ENCODE measurements around the gene STK10.
A peak's percentile ranks its signal among the peaks of the same experiment; 100 is the strongest.
"Not testable (repeated sequence)": the region's sequence is repeated elsewhere in the genome, so short reads cannot be mapped to it uniquely, and the experiment has no call there.

Gene STK10

DNA sequence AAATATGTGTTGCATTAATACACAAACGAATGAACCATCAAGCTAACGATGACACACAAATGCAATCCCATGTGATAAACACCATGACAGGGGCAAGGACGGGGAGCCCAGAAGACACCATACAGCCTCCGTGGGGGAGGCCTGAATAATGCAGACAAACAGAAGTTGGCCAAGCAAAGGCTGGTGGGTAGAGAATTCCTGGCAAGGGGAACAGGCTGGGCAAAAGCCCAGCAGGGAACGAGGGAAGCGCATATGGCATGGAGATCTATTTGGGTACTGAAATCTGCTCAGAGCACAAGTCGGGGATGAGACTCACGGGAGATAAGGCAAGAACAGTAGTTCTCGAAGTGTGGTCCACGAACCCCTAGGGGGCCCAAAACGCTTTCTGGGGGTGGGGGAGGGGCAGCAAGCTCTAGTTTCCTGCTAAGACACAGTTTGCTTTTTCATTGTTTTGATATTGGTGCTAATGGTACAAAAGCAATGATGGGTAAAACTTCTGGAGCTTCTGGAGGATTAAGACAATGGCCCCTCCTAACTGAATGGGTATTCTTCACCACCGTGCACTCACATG, 138.7 kb downstream of the STK10 start:
- no peak for DNase-seq

DNA sequence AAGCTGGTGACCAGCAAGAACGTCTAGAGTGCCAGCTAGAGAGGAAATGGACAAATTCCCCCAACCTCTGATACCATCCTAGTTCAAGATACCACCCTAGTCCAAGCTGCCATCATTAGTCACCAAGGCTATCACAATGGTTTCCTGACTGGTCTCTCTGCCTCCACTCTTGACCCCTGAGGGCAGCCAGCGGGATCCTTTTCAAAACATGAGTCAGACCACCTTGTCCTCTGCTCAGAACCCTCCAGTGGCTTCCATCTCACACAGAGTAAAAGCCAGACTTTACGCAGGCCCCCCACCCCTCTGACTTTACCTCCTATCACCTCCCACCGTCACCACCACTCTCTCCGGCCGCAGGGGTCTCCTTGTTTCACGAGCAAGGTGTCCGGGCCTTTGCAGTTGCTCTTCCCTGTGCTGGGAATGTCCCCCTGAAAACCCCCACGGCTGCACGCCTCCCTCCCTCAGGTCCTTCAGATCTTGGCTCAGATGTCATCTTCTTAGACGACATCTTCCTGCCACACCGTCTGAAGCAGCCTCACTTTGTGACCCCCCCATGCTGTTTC, 139.4 kb downstream of the STK10 start:
- DNase-seq, result no peak

DNA sequence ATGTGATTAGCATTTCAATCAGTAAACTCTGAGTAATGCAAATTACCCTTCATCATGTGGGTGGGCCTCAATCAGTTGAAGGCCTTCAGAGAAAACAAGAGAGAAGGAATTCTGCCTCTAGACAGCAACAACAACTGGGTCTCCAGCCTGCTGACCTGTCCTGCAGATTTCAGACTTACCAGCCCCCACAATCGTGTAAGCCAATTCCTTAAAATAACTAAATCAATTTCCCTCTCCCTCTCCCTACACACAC, 139.9 kb downstream of the STK10 start:
- no peak for DNase-seq

DNA sequence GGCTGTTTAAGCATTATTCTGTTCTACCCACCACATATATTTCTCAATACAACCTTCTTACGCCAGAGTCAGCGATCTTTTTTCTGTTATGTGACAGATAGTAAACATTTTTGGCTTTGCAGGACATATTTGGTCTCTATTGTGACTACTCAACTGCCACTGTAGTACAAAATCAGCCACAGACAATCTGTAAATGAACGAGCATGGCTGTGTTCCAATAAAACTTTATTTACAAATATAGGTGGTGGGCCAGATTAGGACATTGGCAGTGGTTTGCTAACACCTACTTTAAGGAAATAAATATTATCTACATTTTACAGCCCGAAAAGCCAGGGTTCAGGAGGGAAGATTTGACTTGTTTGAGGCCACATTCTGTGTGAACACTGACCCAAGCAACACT, 141.4 kb downstream of the STK10 start:
- no peak for DNase-seq

DNA sequence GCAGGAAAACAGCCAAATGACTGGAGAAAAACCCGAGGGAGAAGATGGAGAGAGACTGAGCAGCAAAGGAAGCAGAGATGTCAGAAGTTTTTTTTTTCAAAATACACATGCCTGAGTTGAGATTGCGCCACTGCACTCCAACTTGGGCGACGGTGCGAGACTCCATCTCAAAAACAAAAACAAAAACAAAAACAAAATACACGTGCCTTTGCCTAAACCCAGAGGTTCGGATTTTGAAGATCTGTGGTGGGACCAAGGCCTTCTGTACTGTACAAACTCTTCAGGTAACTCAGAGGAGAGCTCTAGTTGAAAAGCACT, 142.8 kb downstream of the STK10 start:
- no peak for DNase-seq

DNA sequence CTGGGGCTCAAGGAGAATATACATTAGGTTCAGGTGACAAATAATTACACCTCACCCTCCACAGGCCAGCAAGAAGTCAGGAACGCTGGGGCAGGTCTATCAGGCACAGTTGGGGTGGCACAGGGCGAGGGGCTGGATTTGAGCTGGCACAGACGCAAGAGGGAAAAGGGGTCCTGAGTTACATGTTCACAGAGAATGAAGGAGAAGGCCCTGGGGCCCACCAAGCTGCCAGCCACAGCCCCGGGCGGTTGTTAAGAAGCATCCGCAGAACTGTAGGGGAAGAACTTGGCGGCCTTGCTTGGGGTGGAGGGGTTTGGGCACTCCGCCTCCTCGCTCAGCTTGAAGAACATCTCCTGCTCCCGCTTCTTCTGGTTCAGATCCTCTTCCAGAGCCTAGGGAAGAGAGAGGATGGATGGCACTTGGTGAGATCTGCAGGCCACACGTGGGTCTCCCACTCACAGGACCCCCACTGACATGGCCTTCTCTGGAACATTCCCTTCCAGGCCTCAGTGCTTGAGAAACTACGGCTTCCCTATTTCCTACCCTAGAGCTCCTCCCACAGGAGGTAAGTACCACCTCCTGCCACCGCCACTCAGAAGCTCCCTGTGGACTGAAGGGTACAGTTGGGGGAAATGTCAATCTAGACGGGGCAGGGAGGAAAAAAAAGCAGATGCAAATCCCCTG, 143.3 kb downstream of the STK10 start:
- DNase-seq, result no peak

DNA sequence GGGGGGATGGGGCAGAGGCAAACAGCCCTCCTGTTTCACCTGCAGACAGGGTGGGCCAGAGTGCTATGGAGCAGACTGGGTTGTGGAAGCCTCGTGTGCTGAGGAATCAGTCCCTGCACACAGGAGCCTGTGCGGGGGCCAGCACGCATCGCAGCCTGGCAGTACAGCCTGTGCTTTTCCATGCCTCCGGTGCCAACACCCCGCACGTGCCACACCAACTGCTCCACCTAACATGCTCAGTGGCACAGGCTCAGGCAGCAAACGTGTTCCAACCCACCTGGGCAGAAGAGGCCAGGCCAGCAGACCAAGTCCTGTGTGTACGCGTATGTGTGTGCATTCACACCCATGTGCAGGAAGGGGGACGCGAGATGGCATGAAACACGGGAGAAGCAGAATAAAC, 144.2 kb downstream of the STK10 start:
- DNase-seq, result no peak

DNA sequence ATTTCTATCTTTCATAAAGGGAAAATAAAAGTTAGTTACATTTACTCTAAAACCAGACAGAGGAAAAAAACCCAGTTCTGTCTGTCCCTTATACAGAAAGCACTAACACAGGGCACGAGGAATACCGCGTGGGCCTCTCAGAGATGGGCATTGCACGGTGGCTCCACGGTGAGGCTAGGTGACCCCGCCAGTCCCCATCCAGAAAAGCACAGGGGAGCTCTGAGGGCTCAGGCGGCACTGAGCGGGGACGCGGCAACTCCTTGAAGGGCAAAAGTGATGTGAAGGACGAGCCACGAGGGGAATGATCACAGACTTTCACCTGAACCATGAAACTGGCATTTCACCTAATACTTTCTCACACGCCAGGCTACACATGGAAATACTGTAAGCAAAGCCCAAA, 145.8 kb downstream of the STK10 start:
- DNase-seq, result no peak

DNA sequence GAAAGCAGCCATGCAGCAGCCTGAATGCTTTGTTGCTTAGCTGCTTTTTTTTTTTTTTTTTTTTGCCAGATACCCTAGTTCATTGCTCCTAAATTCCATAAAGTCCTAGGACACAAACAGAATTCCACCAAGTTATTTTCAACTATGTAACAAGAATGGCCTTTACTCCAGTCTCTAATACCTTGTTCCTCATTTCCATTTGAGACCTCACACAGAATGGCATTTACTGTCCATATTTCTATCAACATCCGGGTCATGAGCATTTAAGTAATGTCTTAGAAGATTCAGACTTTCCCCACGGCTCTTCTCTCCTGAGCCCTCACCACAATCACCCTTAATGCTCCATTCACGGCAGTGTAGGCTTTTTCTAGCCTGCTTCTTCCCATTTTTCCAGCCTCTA, 149.9 kb downstream of the STK10 start:
- DNase-seq, result no peak

DNA sequence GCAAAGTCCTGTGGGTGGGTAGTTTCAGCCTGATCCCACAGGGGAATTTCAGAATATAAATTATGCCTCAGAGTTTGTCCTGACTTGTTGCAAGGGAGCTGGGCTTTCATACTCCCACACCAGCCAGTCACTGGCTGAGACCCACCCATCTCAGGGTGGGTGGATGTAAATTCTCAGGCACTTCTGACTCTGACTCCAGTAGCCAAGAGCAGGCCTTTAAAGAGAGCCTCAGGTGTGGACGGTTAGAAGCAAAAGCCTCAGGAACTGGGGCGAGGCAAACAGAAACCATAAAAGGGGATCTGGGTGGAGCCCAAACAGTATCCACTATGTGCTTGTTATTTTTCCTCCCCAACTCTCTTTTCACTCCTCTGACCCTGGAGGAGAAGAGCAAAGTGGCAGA, 153.0 kb downstream of the STK10 start:
- DNase-seq, result no peak

DNA sequence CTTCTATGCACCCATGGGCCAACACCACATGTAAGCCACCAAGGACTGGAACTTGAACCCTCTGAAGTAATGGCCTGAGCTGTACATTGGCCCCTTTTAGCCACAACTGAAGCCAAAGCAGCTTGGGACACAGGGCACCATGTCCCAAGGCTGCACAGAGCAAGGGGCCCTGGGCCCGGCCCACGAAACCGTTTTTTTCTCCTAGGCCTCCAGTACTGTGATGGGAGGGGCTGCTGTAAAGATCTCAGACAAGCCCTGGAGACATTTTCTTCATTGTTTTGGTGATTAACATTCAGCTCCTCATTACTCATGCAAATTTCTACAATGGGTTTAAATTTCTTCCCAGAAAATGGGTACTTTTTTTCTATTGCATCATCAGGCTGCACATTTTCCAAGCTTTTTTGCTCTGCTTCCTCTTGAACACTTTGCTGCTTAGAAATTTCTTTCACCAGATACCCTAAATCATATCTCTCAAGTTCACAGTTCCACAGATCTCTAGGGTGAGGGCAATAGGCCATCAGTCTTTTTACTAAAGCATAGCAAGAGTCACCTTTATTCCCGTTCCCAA, 156.0 kb downstream of the STK10 start:
- DNase-seq, result no peak

DNA sequence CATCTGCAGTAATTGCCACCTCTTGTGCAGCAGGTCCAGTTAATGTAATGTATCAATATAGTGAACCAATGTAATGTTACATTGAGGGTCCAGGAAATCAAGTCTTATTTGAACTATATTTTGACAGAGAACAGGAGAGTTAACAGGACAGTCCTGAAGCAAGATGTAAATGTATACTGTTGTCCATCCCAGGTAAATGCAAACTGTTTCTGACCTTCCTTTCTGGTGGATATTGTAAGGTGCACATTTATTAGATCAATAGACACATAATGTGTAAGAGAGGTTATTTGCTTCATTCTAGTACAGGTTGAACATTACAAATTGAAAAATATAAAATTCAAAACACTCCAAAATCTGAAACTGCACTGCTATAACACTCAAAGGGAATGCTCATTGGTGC, 158.1 kb downstream of the STK10 start:
- no peak for DNase-seq

DNA sequence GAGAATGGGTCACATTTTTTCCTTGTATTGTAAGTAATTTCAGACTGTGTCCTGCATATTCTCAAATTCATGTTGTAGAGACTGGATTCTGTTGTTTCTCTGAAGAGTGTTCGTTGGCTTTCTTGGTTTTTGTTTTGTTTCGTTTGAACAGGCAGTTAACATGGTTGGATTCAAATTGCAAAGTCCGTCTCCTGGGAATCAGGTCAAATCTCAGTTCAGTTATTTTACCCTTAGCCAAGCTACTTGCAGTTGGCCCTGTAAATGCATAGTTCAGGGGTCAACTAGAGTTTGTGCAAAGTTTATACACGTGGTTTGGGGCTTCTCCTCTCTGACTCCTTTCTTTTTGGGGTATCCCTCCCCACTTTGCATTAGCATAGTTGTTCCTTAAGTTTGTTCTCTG, 159.9 kb downstream of the STK10 start:
- DNase-seq, result no peak

DNA sequence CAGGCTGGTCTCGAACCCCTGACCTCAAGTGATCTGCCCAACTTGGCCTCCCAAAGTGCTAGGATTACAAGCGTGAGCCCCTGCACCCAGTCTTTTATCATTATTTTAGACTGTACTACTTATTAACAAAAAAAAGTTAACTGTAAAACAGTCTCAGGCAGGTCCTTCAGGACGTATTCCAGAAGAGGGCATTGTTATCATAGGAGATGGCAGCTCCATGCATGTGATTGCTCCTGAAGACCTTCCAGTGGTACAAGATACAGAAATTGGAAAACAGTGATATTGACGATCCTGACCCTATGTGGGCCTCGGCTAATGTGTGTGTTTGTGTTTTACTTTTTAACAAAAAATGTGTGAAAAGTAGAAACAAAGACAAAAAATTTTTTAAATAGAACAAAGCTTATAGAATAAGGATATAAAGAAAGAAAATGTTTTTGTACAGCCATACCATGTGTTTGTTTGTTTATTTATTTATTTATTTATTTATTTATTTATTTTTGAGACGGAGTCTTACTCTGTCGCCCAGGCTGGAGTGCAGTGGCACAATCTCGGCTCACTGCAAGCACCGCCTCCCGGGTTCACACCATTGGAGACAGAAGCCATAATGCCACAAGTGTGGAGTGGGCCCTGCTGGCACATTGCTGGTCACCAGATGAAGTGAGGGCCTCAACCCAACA, 167.8 kb downstream of the STK10 start:
- DNase-seq, result not testable (repeated sequence)

DNA sequence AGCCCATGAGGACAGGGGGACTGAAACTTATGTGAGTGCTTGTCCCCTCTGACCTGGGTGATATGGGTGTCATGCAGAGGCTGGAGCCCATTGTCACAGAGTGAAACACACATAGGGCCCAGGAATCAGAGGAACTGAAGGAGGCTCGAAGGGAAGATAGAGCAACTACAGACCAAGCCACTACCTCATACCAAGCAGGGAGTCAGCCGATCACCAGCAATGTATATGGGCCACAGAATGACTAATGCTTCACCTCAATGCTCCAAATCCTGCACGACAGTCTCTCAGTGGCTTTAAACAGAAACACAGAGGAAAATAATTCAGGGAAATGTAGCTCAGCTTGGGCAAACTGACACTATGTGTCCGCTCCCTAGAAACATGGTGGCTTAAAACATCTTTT, 172.7 kb downstream of the STK10 start:
- DNase-seq, result no peak

DNA sequence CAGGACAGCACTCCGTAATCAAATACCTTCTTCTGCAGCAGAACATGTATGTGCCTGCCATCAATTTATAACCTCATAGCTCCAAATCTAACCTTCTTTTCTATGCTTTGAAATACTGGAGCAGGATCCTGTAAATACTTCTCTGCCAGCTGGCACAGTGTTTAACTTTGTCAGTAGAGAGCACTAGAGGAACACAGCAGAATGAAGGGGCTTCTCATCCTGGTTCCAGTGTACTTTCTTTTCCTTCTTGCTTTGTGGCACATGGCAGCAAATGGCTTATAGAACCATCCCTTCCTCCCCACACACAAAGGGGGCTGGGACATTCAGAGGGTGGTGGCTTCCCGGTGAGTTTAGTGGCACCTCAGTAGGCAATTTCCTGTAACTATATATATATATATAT, 177.7 kb downstream of the STK10 start:
- DNase-seq, result peak; percentile 3

DNA sequence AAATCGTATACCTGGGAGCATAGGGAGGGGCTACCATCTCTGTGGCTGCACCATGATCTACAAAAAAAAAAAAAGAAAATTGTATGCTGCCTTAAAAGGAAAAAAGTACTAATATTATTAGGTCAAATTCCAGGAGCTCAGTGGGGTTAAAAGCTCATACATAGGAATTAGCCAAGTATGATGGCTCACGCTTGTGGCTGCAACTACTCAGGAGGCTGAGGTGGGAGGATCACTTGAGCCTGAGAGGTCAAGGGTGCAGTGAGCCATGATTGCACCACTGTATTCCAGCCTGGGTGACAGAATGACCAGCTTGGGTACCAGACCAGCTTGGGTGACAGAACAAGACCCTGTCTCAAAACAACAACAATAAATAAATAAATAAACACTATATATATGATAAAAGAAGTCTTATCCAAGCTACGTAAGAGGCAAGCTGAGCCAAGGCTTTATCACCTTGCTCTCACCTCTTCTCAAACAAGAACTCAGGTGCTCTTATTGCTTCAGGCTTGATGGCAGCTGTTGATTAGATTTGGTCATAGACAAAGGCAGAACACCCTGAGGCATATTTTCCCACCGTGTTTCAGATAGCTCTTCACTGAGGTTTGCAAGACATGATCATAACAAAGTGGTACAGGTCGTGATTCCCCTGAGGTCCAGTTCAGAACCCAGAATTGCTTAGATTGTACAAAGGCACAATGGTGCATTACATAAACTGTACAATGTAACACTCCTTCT, 178.3 kb downstream of the STK10 start:
- no peak for DNase-seq

DNA sequence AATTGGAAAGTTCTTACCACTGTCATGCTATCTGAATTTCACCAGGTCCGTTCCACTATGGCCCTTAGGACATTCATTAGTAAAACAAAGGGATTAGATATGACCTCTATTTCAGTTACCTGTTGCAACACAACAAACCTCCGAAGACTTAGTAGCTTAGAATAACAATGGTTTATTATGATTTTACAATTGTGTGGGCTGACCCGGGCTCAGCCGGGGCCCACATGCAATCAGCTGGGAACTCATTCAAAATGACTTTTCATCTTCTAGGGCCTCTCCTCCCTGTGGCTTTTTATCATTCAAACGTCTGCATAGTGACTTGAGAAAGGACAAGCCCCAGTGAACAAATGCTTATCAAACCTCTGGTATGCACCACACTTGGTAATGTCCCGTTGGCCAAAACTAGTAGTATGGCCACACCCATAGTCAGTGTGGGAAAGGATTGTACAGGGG, 179.3 kb downstream of the STK10 start:
- DNase-seq, result no peak

DNA sequence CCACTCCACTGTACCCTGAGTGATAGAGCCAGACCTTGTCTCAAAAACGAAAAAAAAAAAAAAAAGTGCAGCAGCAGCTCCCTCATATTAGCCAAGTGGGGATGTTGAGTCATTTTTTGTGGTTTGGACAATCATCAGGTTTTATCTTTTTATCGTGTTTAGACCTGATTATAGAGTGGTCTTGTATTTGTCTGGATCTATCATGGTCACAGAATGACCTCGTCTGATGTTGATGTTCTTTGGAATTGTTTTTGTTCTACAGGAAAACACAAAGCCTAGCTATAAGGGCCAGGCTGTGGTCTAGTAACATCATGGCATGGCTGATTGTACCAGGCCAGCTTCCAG, 179.9 kb downstream of the STK10 start:
- DNase-seq, result no peak

DNA sequence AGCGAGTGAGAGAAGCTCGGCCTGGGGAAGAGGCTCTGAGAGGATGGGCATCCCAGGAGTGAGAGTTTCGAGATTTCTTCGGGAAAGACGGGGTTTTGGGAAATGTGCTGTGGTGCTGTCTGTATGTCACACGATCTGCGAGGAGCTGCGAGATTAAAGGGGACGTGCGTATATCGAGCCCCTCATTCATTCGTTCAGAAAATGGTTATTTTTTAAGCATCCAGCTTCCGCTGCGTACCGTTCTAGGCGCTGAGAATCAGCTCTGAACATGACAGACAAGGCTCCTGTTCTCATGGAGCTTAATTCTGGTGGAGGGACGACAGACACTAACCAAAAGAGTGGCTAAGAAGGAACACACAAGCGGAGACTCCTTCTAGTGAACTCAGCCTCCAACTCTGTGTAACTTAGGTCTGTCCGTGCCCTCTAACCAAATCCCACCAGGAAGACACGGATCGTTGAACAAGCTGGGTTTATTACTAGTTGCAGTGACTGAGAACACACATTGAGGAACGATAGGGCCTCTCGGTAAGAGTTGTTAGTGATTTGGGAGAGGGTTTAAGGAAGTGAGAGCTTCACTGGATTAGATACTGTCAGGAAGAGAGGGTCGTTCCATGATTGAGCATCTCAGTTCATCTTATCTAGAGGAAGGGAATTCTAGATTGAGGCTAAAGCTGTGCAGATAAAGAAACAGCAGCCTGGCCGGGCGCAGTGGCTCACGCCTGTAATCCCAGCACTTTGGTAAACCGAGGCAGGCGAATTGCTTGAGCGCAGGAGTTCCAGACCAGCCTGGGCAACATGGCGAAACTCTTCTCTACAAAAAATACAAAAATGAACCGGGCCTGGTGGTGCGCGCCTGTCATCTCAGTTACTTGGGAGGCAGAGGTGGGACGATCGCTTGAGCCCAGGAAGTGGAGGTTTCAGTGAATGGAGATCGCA, 180.6 kb downstream of the STK10 start:
- DNase-seq, result no peak

DNA sequence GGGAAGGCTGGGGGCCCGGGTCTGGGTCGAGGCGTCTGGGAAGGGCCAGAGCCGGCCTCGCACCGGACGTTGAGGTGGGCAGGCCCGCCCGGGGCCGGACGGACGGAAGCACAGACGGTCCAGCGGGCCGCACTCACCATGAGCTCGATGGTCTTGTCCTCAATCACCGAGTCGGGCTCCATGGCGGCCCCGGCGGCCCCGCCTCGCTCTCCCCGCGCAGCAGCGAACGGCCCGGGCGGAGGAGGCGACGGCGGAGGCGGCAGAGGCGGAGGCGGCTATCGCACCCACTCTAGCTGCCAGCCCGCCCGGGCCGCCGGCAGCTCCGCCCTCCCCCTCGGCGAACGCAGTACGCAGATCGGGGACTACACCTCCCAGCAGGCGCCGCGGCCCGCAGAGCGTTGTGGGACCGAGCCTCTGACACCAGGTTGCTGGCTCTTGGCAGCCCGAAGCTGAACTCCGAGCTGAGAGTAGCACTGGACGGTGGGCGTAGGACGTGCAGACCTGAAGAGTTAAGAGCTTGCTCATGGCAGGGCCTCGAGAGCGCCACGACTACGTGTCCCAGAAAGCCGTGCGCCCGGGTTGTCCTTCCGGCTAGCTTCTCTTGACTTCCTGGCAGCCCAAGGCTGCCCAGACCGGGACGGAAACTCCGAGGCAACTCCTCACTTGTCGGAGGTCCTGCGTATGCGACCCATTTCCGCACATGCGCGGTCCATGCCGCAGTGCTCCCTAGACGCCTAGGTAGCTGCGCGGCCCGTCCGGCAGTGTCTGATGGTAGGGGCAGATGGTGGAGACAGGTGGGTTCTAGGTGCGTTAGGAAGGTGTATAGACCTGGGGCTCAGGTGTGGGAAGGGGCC, 181.5 kb downstream of the STK10 start, which contains the start of gene FBXW11:
TSS of gene FBXW11 (minus strand) at position 318 of the 854 bp plus-strand sequence. CDS start at position 182, 136 bp downstream.
- peak; percentile 69 for DNase-seq

All from NCI-H1436 (cell line).